Activated CD4-positive, CD25-positive, alpha-beta regulatory T cell treated with anti-CD3 and anti-CD28 coated beads, Interleukin-2, amount 50 U/mL, for 24 hours (primary cell): Measurements from ENCODE around the gene CCDC187.

Source experiments
- ATAC-seq, 2 donors: fragments of 150-1000 bp; cut with Tn5 transposase; one replicate each; pipeline ENCODE4 v1.10.0; 2021; ENCODE audit warnings: mild to moderate bottlenecking in 1 of 2, moderate library complexity in 1 of 2

Gene CCDC187

DNA sequence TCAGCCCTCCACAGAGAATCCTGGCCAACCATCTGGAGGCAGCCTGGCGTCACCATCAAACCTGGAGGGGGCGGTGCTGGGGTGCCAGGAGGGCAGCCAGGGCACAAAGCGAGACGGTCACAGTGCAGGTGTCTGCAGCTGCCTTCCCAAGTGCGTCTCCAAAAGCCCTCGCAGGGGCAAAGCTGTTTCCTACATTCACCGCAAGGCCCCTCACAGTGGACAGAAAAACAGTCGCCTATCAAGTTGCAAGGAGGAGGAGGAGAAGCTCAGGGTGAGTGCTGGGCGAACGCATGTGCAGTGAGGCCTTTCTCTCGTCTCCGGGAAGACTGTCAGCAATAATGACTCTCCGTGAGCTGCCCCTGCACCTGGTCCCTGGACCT, 81.0 kb downstream of the CCDC187 start:
- ATAC-seq: no peak

GRCh38 chr9:136222166-136222905, 81.6 kb downstream of the CCDC187 start:
- no peak for ATAC-seq

GRCh38 chr9:136220017-136220729, 83.7 kb downstream of the CCDC187 start:
- ATAC-seq: peak; percentile 67 to 79

DNA sequence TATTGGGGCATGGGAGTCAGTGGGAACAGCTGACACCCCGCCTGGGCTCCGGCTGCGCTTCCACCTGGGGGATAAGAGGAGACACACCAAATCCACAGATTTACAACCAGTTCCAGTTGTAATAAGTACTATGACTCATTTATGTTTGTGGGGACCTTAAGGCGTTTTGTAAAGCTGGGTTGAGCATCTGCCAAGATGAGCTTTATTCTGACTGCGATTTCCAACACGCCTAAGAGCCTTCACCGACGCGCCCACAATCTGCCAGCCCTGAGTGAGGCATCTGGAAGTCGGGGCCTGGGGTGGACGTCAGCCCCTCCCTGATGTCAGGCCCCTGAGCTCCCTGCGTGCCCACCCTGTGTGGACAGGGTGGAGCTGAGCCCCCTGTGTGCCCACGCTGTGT, 84.6 kb downstream of the CCDC187 start:
- no peak for ATAC-seq

DNA sequence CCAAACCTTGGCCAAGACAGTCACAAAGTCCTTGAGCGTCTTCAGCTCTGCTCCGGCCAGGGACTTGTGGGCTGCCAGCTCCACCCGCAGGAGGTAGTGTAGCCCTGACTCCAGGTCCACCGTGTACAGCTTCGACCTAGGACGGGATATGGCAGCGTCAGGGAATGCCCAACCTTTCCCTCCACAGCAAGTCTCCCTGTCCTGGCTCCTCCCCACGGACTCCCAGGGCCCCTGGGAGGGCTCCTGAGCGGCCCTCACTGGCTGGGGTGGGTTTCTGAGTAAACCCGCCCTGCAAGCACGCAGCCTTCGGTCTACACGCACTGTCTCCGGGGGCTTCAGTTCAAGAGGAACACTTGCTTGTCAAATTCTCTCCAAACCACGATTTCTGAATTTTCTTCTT, 85.2 kb downstream of the CCDC187 start:
- no peak for ATAC-seq

DNA sequence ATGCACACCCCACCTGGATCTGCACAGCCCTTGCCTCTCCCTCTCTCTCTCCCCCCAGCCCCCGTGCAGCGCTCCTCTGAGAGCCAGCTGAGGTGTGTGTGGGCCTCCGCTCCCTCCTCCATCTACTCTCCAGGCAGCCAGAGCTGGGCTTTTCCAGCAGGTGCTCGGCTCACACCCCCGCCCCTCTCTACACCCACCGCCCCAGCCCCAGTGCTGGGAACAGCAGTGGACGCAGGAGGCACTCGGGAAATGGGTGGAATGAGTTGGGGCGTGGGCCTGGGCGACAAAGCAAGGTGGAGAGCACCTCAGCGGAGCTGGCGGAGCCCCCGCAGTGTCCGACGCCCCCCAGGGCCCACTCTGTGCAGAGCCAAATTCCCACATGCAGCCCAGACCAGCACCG, 85.6 kb downstream of the CCDC187 start:
- ATAC-seq: no peak

GRCh38 chr9:136216541-136217244, 87.2 kb downstream of the CCDC187 start:
- ATAC-seq: no peak

GRCh38 chr9:136213733-136214132, 90.2 kb downstream of the CCDC187 start:
- no peak for ATAC-seq

- no peak for ATAC-seq
Observed at GRCh38 chr9:136212345-136212950, 91.4 kb downstream of the CCDC187 start.

DNA sequence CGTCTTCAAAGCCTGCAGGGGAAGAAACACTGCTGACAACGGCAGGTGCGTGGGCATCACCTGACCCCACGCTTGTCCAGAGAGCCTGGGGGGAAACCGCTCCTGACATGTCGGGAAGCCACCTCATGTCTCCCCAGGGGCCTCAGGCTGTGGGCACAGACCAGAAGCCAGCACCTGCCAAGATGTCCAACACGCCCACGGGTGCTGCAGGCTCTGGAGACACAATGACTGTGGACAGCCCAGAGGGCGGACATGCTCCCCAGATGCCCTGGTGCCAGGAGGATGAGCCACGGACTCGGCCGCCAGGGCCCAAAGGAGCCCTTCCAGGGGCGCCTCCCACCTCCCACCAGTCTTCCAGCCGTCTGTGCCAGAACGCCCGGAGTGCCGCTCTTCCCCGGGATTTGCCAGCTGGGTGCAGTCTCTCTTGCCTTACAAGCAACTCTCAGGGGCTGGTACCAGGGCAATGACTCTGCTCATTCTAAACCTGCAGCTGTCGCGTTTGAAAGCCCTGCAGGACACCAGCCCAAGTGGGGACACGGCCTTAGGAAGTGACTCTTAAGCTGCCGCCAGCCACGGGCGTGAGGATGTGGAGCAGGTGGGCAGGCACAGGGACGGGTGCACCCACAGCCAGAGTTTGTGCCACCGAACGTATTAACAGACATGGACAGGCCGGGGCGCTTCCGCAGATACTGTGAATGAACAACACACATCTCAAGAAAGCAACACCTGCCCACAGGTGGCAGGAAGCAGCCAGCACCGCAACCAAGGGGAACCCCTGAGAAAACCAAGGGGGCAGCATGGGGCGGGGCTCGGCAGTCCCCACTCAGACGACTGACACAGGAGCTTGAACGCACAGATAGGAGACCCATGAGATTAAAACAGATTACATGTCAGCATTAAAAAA, 92.2 kb downstream of the CCDC187 start:
- ATAC-seq: no peak

- ATAC-seq: no peak
Observed at GRCh38 chr9:136211006-136211405, 92.9 kb downstream of the CCDC187 start.

- no peak for ATAC-seq
Observed at GRCh38 chr9:136210276-136210675, 93.6 kb downstream of the CCDC187 start.

DNA sequence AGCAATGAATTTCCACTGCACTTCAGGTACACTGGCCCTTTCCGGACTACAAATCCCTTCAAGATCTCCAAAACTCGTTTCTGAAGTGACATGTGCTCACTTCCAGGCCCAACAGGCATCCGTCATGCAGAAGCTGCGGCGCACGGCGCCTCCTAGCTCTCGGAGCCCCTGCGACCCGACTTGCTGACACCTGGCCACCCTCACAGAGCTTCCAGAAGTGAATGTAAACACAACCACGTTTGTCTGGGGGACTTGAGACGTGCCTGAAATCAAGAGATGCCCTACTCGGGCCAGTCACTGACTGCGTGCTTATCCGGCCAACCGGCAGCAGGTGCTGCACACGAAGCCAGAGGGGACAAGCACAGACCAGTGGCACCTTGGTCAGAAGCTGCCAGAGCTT, 94.1 kb downstream of the CCDC187 start:
- no peak for ATAC-seq

DNA sequence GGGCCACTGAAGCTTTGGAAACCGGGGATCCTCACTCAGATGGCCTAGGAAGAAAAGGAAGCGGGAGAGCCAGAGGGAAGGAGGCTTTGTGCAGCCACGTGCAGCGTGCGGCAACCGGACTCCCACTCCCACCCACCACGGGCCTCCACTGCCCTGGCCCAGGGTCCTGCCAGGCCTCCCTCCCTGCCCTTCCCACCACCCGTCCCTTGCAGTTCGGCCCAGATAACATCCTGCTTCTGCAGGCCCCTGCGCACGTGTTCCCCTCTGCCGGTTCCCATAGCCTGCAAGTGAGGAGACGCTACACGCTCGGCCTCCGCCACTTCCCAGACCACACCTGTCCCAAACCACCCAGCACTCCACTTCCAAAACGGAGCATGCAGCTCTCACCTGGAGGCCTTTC, 94.7 kb downstream of the CCDC187 start:
- ATAC-seq: no peak

DNA sequence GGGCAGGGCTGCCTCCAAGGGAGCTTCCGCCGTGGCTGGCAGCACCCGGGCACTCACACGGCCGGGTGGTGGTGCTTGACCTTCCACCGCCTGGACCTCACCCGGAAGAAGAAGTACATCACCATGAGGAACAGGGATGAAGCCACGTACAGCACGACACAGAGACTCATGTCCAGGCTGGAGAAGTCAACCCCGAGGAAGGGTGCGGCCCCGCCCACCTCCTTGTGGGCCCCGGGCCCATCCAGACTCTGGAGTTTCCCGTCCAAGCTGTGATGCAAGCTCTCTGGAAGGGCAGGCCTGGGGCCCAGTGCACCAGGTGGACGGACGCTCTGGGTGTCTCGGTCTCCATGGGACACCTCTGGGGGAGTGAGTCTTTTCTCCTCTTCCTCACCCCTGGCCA, 95.2 kb downstream of the CCDC187 start:
- no peak for ATAC-seq

GRCh38 chr9:136207616-136208015, 96.3 kb downstream of the CCDC187 start:
- ATAC-seq: no peak

- ATAC-seq: no peak
Observed at GRCh38 chr9:136206602-136207275, 97.2 kb downstream of the CCDC187 start.

DNA sequence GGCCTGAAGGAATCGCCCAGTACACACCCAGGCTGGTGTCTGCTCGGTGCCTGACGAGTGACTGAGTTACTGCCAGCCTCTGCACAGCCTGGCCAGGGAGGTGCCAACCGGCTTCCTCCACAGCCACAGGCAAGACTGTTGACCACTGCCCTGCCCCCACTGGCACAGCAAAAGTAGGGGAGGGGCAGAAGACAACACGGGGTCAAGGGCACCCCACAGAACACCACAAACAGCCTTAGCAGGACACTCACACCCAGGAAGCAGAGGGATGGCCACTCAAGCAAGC, 98.2 kb downstream of the CCDC187 start:
- no peak for ATAC-seq

DNA sequence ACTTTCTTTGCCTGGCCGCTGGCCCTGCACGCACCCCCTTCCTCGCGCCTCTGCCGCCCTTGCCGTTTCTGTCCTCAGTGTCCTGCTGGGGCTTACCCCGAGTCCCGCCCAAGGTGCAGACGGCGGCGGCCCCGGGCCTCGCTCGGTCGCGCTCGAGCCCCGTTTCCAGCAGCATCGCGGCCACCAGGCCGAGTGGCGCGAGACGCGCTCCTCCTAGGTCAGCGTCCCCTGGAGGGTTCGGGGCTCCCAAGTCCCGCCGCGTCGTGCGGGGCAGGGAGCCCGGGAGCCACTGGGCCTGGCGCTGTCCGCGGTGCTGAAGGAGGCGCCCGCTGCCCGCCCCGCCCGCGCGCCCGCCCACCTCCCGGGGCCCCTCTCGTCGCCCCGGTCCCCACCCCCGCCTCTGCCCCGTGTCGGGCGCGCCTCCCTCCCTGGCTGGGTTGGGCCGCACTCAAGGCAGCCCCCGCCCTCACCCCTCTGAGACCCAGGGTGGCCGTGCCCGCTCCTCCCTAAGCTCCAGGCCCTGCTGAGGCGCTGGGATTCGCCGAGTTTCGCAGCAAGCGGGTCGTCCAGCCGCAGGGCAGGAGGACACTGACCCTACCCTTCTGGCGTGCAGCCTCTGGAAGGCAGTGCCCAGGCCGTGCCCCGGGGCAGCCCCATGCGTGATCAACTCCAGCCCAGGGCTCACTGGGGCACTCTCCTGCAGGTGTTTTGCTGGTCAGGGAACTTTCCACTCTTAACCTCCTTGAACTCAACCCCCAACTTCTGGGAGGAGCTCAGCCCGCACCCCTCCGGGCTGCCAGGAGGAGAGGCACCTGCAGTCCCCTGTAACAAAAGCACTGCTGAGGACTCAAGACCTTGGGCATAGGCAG, 98.8 kb downstream of the CCDC187 start, which contains the start of gene LHX3:
Gene LHX3, minus strand, starts transcription at position 291 of the 869 bp plus-strand sequence. Its CDS starts 116 bp downstream, at position 175.
- peak; percentile 18 to 19 for ATAC-seq

DNA sequence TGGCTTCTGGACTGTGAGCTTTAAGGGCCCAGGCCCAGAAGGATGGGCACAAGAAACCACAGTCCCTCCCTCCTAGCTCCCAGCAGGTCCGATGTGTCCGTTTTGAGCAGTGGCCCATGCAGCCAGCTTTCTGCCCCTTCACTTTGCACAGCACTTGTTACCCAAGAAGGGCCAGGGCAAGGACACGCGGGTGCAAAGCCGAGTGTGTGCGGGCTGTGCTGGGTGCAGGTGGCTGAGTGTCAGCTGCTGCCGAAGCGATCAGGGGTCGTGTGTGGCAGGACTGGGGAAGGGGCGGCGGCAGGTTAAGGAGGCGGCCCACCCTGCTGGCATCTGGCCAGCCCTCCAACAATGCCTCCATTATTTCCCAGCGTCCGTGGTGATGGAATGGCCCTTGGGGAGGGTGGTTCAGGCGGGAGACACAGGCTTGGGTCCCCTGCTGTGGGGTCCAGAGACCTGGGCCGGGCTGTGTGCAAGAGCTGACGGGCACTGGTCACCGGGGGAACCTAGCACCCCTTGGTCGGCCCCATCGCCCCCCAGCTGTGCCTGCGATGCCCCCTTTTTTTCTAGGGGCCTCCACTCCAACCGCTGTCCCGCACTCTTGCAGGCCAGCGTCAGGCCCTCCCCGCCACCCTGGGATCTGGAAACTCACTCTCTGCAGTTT, 99.6 kb downstream of the CCDC187 start:
- peak; percentile 11 to 12 for ATAC-seq
